Astrocyte (in vitro differentiated cells and primary cell): ENCODE results near the gene BRF1. TPM values are rescaled to one million over a fixed set of nuclear protein-coding genes. Genes with fewer than 3 reads are reported as not detected.

Source experiments
- DNase-seq: peaks from one replicate; pipeline ENCODE4 v3.0.0-alpha.2; 2010; ENCODE audit warnings: low read depth
- FAIRE-seq: peaks from 2 replicates; lab custom pipeline; 2011; peaks lifted over from hg19 to GRCh38; lab: Jason Lieb, UNC
- H2AFZ ChIP-seq: 2 replicates; pipeline ENCODE4 v1.6.0; 2012; ENCODE audit warnings: low read depth, low read length, inconsistent platforms
- H3K27ac ChIP-seq: 2 replicates; pipeline ENCODE4 v1.5.1; 2011; ENCODE audit warnings: low read depth, low read length, inconsistent platforms
- H3K27me3 ChIP-seq: 2 replicates; pipeline ENCODE4 v1.6.0; 2011; ENCODE audit warnings: low read length, inconsistent platforms; ENCODE audit not compliant: insufficient read depth
- H3K36me3 ChIP-seq: 2 replicates; pipeline ENCODE4 v1.5.1; 2011; ENCODE audit warnings: low read length, inconsistent platforms; ENCODE audit not compliant: insufficient read depth
- H3K4me1 ChIP-seq: 2 replicates; pipeline ENCODE4 v1.5.1; 2011; ENCODE audit warnings: low read length, inconsistent platforms; ENCODE audit not compliant: insufficient read depth
- H3K4me2 ChIP-seq: 2 replicates; pipeline ENCODE4 v1.6.0; 2012; ENCODE audit warnings: low read length, inconsistent platforms
- H3K4me3 ChIP-seq: 2 replicates; pipeline ENCODE4 v1.5.1; 2011; ENCODE audit warnings: low read depth, mild to moderate bottlenecking, low read length, inconsistent platforms; ENCODE audit not compliant: insufficient read depth
- H3K79me2 ChIP-seq: 2 replicates; pipeline ENCODE4 v1.6.0; 2012; ENCODE audit warnings: mild to moderate bottlenecking, low read length, inconsistent platforms; ENCODE audit not compliant: insufficient read depth
- H3K9ac ChIP-seq: 2 replicates; pipeline ENCODE4 v1.6.0; 2012; ENCODE audit warnings: mild to moderate bottlenecking, low read length, inconsistent platforms
- H3K9me3 ChIP-seq: 2 replicates; pipeline ENCODE4 v1.5.1; 2012; ENCODE audit warnings: low read depth, mild to moderate bottlenecking, low read length, inconsistent platforms; ENCODE audit not compliant: insufficient read depth
- H4K20me1 ChIP-seq: 2 replicates; pipeline ENCODE4 v1.6.0; 2012; ENCODE audit warnings: low read length, inconsistent platforms; ENCODE audit not compliant: insufficient read depth
- H3K27ac Mint-ChIP-seq: one replicate; pipeline ENCODE4 v1.8.0; 2021; ENCODE audit warnings: mild to moderate bottlenecking, mixed read lengths; ENCODE audit not compliant: unreplicated experiment
- H3K27me3 Mint-ChIP-seq: one replicate; pipeline ENCODE4 v1.8.0; 2021; ENCODE audit warnings: low read depth, mixed read lengths; ENCODE audit not compliant: unreplicated experiment
- H3K36me3 Mint-ChIP-seq: one replicate; pipeline ENCODE4 v1.8.0; 2021; ENCODE audit warnings: low read depth, mixed read lengths; ENCODE audit not compliant: unreplicated experiment
- H3K4me1 Mint-ChIP-seq: one replicate; pipeline ENCODE4 v1.8.0; 2021; ENCODE audit warnings: low read depth, mixed read lengths; ENCODE audit not compliant: unreplicated experiment
- H3K4me3 Mint-ChIP-seq: one replicate; pipeline ENCODE4 v1.8.0; 2021; ENCODE audit warnings: mild to moderate bottlenecking, moderate library complexity, mixed read lengths; ENCODE audit not compliant: unreplicated experiment
- H3K9me3 Mint-ChIP-seq: one replicate; pipeline ENCODE4 v1.8.0; 2021; ENCODE audit warnings: mild to moderate bottlenecking, mixed read lengths; ENCODE audit not compliant: unreplicated experiment
- CTCF ChIP-seq: IDR thresholded peaks from 2 replicates; pipeline ENCODE4 v1.5.1; 2011; ENCODE audit warnings: low read depth, mild to moderate bottlenecking, inconsistent platforms, low read length, moderate library complexity; ENCODE audit not compliant: insufficient read depth
- EZH2 ChIP-seq: IDR thresholded peaks from 2 replicates; pipeline ENCODE4 v1.6.1; 2012; ENCODE audit warnings: mild to moderate bottlenecking, low read length, inconsistent platforms; ENCODE audit not compliant: insufficient read depth
- total RNA-seq: library from RNA; stranded (reverse); gene quantifications from 2 replicates; pipeline ENCODE4 v1.2.1, GENCODE V29; 2021

The BRF1 gene
- total RNA-seq, 1 donor from 2014 or later = 20.5 TPM

- H3K27me3 ChIP-seq = no peaks in the 10 kb centered on the region
- no peaks in the 10 kb centered on the region for H3K79me2 ChIP-seq
- Mint-ChIP-seq H3K36me3 (no peaks in the 10 kb centered on the region), H3K27me3 (no peaks in the 10 kb centered on the region), H3K4me1 (no peaks in the 10 kb centered on the region), H3K9me3 (no peaks in the 10 kb centered on the region), H3K4me3 (no peak overlapping the region), H3K27ac (no peak overlapping the region)
- no peak overlapping the region for H3K9ac ChIP-seq
- H3K4me1 ChIP-seq = no peaks in the 10 kb centered on the region
- no peaks in the 10 kb centered on the region for H3K9me3 ChIP-seq
- H3K4me3 ChIP-seq = no peak overlapping the region
- H4K20me1 ChIP-seq = peaks cover under 1% of the 10 kb centered on the region
- H3K4me2 ChIP-seq = no peak overlapping the region
- no peak for FAIRE-seq
- no peak for TF ChIP-seq CTCF
- no peak for TF ChIP-seq EZH2
- no peak overlapping the region for H2AFZ ChIP-seq
- no peaks in the 10 kb centered on the region for H3K36me3 ChIP-seq
- no peak for DNase-seq
- H3K27ac ChIP-seq = no peak overlapping the region
These were observed 93.9 kb downstream of the BRF1 start for GRCh38 chr14:105206873-105207272.

GRCh38 chr14:105205673-105206208 is 95.1 kb downstream of the BRF1 start:
- Histone ChIP-seq H3K36me3 (no peaks in the 10 kb centered on the region), H3K9ac (no peak overlapping the region), H3K27me3 (no peaks in the 10 kb centered on the region), H4K20me1 (no peaks in the 10 kb centered on the region), H3K27ac (no peak overlapping the region), H3K4me3 (no peak overlapping the region), H3K9me3 (no peaks in the 10 kb centered on the region), H2AFZ (no peak overlapping the region), H3K4me1 (no peaks in the 10 kb centered on the region), H3K79me2 (no peaks in the 10 kb centered on the region), H3K4me2 (no peak overlapping the region)
- peaks cover 4% of the 10 kb centered on the region for H3K27me3 Mint-ChIP-seq
- FAIRE-seq (no peak), DNase-seq (no peak)
- H3K9me3 Mint-ChIP-seq = no peaks in the 10 kb centered on the region
- H3K36me3 Mint-ChIP-seq = no peaks in the 10 kb centered on the region
- no peaks in the 10 kb centered on the region for H3K4me1 Mint-ChIP-seq
- H3K27ac Mint-ChIP-seq = no peak overlapping the region
- TF ChIP-seq CTCF (no peak), EZH2 (no peak)
- H3K4me3 Mint-ChIP-seq = no peak overlapping the region

GRCh38 chr14:105204931-105205672 is 95.7 kb downstream of the BRF1 start:
- H3K79me2 ChIP-seq = no peaks in the 10 kb centered on the region
- H3K9me3 ChIP-seq = no peaks in the 10 kb centered on the region
- H3K4me3 Mint-ChIP-seq = no peak overlapping the region
- H2AFZ ChIP-seq = no peak overlapping the region
- H3K9me3 Mint-ChIP-seq = no peaks in the 10 kb centered on the region
- H3K4me1 ChIP-seq = no peaks in the 10 kb centered on the region
- H3K9ac ChIP-seq = no peak overlapping the region
- no peak overlapping the region for H3K4me2 ChIP-seq
- H3K4me3 ChIP-seq = no peak overlapping the region
- H3K4me1 Mint-ChIP-seq = no peaks in the 10 kb centered on the region
- TF ChIP-seq CTCF (no peak), EZH2 (no peak)
- no peak overlapping the region for H3K27ac Mint-ChIP-seq
- H3K36me3 Mint-ChIP-seq = no peaks in the 10 kb centered on the region
- peaks cover 10% of the 10 kb centered on the region for H3K27me3 Mint-ChIP-seq
- H3K36me3 ChIP-seq = no peaks in the 10 kb centered on the region
- no peaks in the 10 kb centered on the region for H3K27me3 ChIP-seq
- DNase-seq (no peak), FAIRE-seq (no peak)
- no peaks in the 10 kb centered on the region for H4K20me1 ChIP-seq
- H3K27ac ChIP-seq = no peak overlapping the region
